Lower lobe of right lung (tissue), 2 donors: ENCODE measurements around the gene B9D2. TPM values are rescaled to one million over a fixed set of nuclear protein-coding genes. Genes with fewer than 3 reads are reported as not detected.

Experiments used
- ATAC-seq, 2 donors: fragments of 200-7000 bp; cut with Tn5 transposase; one replicate each; pipeline ENCODE4 v1.9.1; 2020 to 2022; ENCODE audit warnings: mild to moderate bottlenecking in 2 of 2, moderate library complexity in 2 of 2
- DNase-seq: peaks from one replicate; pipeline ENCODE4 v3.0.0-alpha.2; 2020
- H3K27ac ChIP-seq: fragments of 200-600 bp; one replicate; pipeline ENCODE4 v1.8.0; 2022
- H3K27me3 ChIP-seq: fragments of 200-600 bp; one replicate; pipeline ENCODE4 v1.8.0; 2022; ENCODE audit warnings: low read depth
- H3K36me3 ChIP-seq: fragments of 200-600 bp; one replicate; pipeline ENCODE4 v1.8.0; 2022; ENCODE audit warnings: mild to moderate bottlenecking
- H3K4me1 ChIP-seq: fragments of 200-600 bp; one replicate; pipeline ENCODE4 v1.8.0; 2022
- H3K4me3 ChIP-seq: fragments of 200-600 bp; one replicate; pipeline ENCODE4 v1.8.0; 2022; ENCODE audit warnings: mild to moderate bottlenecking
- H3K9me3 ChIP-seq: fragments of 200-600 bp; one replicate; pipeline ENCODE4 v1.8.0; 2022
- intact Hi-C: fragments of 100-400 bp; cut with DNase I; formaldehyde crosslinking; loops from one replicate; pipeline ENCODE4 v1.11.0; 2022
- total RNA-seq: library from RNA; stranded (reverse); fragmentation: NEBNext Ultra II Directional; extraction: Animal tissue kit (Norgen Biotek cat#: 25700); gene quantifications from one replicate; pipeline ENCODE4 v1.2.1, GENCODE V29; 2021
- TF ChIP-seq, protein P1 (sequence below): fragments of 200-600 bp; IDR thresholded peaks from one replicate; pipeline ENCODE4 v1.8.0; 2022; ENCODE audit warnings: antibody characterized with exemption, mild to moderate bottlenecking
- donor health status: DM: no; HTN: yes; CAD: no; lungs with severe emphysema.

B9D2 gene
- total RNA-seq, 1 donor from 2014 or later: 8.2 TPM

- Histone ChIP-seq H3K4me1 (peaks cover 56% of the 10 kb centered on the region), H3K4me3 (no peak overlapping the region), H3K27ac (peak overlapping the region; percentile 86), H3K36me3 (peaks cover 59% of the 10 kb centered on the region), H3K27me3 (no peaks in the 10 kb centered on the region), H3K9me3 (no peaks in the 10 kb centered on the region)
- DNase-seq: no peak
- intact Hi-C loops: no loop called here
- peak; percentile 27 to 28 for ATAC-seq
- TF ChIP-seq, protein P1, sequence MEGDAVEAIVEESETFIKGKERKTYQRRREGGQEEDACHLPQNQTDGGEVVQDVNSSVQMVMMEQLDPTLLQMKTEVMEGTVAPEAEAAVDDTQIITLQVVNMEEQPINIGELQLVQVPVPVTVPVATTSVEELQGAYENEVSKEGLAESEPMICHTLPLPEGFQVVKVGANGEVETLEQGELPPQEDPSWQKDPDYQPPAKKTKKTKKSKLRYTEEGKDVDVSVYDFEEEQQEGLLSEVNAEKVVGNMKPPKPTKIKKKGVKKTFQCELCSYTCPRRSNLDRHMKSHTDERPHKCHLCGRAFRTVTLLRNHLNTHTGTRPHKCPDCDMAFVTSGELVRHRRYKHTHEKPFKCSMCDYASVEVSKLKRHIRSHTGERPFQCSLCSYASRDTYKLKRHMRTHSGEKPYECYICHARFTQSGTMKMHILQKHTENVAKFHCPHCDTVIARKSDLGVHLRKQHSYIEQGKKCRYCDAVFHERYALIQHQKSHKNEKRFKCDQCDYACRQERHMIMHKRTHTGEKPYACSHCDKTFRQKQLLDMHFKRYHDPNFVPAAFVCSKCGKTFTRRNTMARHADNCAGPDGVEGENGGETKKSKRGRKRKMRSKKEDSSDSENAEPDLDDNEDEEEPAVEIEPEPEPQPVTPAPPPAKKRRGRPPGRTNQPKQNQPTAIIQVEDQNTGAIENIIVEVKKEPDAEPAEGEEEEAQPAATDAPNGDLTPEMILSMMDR: peak; percentile 72
These were observed 42.2 kb downstream of the B9D2 start for GRCh38 chr19:41321600-41322270.

DNA sequence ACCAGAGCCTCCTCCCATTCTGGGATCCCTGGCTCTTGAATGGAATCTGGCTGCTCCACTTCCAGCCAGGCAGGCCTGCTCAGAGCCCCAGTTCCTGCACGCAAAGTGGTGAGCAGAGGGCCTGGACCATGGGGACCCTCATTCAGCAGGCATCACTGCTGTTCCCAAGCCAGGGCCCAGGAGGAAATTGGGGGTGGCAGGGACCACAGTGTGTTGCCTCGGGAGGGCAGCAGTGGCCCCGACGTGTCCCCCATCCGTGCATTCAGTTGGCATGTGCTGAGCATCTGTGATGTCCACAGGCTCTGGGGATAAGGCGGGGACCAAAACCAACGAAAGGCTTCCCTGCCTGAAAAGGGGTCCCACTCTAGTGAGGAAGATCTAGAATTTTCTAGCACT is 42.7 kb downstream of the B9D2 start:
- no peaks in the 10 kb centered on the region for H3K27me3 ChIP-seq
- TF ChIP-seq, protein P1: no peak
- H3K9me3 ChIP-seq: no peaks in the 10 kb centered on the region
- ATAC-seq: no peak
- DNase-seq: no peak
- peak overlapping the region; percentile 21 for H3K27ac ChIP-seq
- no peak overlapping the region for H3K4me3 ChIP-seq
- intact Hi-C loops: no loop called here
- H3K36me3 ChIP-seq: peaks cover 64% of the 10 kb centered on the region
- peaks cover 51% of the 10 kb centered on the region for H3K4me1 ChIP-seq

DNA sequence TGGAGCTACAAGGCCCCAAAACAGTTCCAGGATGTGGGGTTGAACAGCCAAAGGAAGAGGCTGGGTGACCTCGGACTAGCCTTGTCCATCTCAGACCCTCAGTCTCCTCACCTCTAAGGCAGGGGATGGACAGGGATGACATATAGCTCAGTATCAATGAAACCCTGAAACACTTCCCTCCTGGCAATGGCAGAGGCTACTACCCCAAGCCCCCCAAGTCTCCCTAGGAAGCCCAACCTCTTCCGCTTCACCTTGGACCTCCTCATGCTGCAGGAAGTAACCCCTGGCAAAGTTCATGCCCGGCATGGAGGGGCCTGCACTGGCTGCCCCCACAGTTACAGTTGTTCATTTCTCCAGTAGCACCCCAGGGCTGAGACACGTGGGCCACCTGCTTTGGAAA is 43.4 kb downstream of the B9D2 start:
- H3K4me1 ChIP-seq: peaks cover 45% of the 10 kb centered on the region
- no peak for ATAC-seq
- no peak overlapping the region for H3K27ac ChIP-seq
- DNase-seq: no peak
- no peaks in the 10 kb centered on the region for H3K27me3 ChIP-seq
- H3K4me3 ChIP-seq: no peak overlapping the region
- TF ChIP-seq, protein P1: no peak
- peaks cover 71% of the 10 kb centered on the region for H3K36me3 ChIP-seq
- intact Hi-C loops: no loop called here
- no peaks in the 10 kb centered on the region for H3K9me3 ChIP-seq

GRCh38 chr19:41320185-41320518 is 43.8 kb downstream of the B9D2 start:
- no peak overlapping the region for H3K27ac ChIP-seq
- DNase-seq (no peak), ATAC-seq (no peak)
- H3K27me3 ChIP-seq: no peaks in the 10 kb centered on the region
- intact Hi-C loops: no loop called here
- H3K36me3 ChIP-seq: peaks cover 75% of the 10 kb centered on the region
- peaks cover 40% of the 10 kb centered on the region for H3K4me1 ChIP-seq
- no peak overlapping the region for H3K4me3 ChIP-seq
- TF ChIP-seq, protein P1: no peak
- H3K9me3 ChIP-seq: no peaks in the 10 kb centered on the region

GRCh38 chr19:41319500-41320184 is 44.3 kb downstream of the B9D2 start:
- TF ChIP-seq, protein P1: no peak
- intact Hi-C loops: no loop called here
- no peak overlapping the region for H3K4me3 ChIP-seq
- H3K9me3 ChIP-seq: no peaks in the 10 kb centered on the region
- DNase-seq (peak; percentile 39), ATAC-seq (no peak)
- peaks cover 35% of the 10 kb centered on the region for H3K4me1 ChIP-seq
- no peak overlapping the region for H3K27ac ChIP-seq
- H3K27me3 ChIP-seq: no peaks in the 10 kb centered on the region
- H3K36me3 ChIP-seq: peaks cover 80% of the 10 kb centered on the region
